Stimulated activated CD4-positive, alpha-beta T cell treated with anti-CD3 and anti-CD28 coated beads, Interleukin-1b, Interleukin-23, amount 100 ng/mL, for 1 hour (primary cell): Measurements from ENCODE around the gene MYH6.
"Not testable (repeated sequence)": the region's sequence is repeated elsewhere in the genome, so short reads cannot be mapped to it uniquely, and the experiment has no call there.

Experiments
- DNase-seq, 2 donors: peaks; one replicate each; pipeline ENCODE4 v3.0.0-alpha.2; 2020; ENCODE audit warnings: low read depth in 2 of 2

MYH6 gene

GRCh38 chr14:23396781-23397407 is 11.2 kb downstream of the MYH6 start:
- no peak for DNase-seq

- no peak for DNase-seq
Observed at GRCh38 chr14:23396126-23396525, 11.9 kb downstream of the MYH6 start.

- no peak for DNase-seq
Observed at GRCh38 chr14:23392613-23393012, 15.5 kb downstream of the MYH6 start.

GRCh38 chr14:23389871-23390270 is 18.2 kb downstream of the MYH6 start:
- not testable (repeated sequence) for DNase-seq

- no peak for DNase-seq
Observed at GRCh38 chr14:23389396-23389795, 18.7 kb downstream of the MYH6 start.

- DNase-seq: no peak
Observed at GRCh38 chr14:23388996-23389395, 19.1 kb downstream of the MYH6 start.

- no peak for DNase-seq
Observed at GRCh38 chr14:23387916-23388882, 19.9 kb downstream of the MYH6 start.

- DNase-seq: no peak
Observed at GRCh38 chr14:23386999-23387398, 21.1 kb downstream of the MYH6 start.

GRCh38 chr14:23386266-23386657 is 21.8 kb downstream of the MYH6 start:
- DNase-seq: not testable (repeated sequence)

- DNase-seq: no peak
Observed at GRCh38 chr14:23385642-23386265, 22.3 kb downstream of the MYH6 start.

GRCh38 chr14:23385244-23385641 is 22.8 kb downstream of the MYH6 start:
- no peak for DNase-seq

GRCh38 chr14:23384364-23385080 is 23.6 kb downstream of the MYH6 start:
- no peak for DNase-seq

GRCh38 chr14:23382731-23383440 is 25.2 kb downstream of the MYH6 start:
- no peak for DNase-seq

GRCh38 chr14:23382276-23382675 is 25.8 kb downstream of the MYH6 start:
- no peak for DNase-seq

GRCh38 chr14:23381871-23382270 is 26.2 kb downstream of the MYH6 start:
- DNase-seq: no peak

GRCh38 chr14:23380976-23381375 is 27.1 kb downstream of the MYH6 start:
- no peak for DNase-seq

GRCh38 chr14:23380197-23380914 is 27.7 kb downstream of the MYH6 start:
- no peak for DNase-seq

GRCh38 chr14:23379366-23380196 is 28.5 kb downstream of the MYH6 start:
- peak; percentile 30 to 34 for DNase-seq

GRCh38 chr14:23378612-23379220 is 29.4 kb downstream of the MYH6 start:
- DNase-seq: no peak
